Effector CD8-positive, alpha-beta T cell (primary cell): ENCODE results near the gene SPATC1L.

Source experiments
- DNase-seq: peaks from one replicate; lab custom pipeline; 2025; lab: John Stamatoyannopoulos, UW

SPATC1L gene

DNA sequence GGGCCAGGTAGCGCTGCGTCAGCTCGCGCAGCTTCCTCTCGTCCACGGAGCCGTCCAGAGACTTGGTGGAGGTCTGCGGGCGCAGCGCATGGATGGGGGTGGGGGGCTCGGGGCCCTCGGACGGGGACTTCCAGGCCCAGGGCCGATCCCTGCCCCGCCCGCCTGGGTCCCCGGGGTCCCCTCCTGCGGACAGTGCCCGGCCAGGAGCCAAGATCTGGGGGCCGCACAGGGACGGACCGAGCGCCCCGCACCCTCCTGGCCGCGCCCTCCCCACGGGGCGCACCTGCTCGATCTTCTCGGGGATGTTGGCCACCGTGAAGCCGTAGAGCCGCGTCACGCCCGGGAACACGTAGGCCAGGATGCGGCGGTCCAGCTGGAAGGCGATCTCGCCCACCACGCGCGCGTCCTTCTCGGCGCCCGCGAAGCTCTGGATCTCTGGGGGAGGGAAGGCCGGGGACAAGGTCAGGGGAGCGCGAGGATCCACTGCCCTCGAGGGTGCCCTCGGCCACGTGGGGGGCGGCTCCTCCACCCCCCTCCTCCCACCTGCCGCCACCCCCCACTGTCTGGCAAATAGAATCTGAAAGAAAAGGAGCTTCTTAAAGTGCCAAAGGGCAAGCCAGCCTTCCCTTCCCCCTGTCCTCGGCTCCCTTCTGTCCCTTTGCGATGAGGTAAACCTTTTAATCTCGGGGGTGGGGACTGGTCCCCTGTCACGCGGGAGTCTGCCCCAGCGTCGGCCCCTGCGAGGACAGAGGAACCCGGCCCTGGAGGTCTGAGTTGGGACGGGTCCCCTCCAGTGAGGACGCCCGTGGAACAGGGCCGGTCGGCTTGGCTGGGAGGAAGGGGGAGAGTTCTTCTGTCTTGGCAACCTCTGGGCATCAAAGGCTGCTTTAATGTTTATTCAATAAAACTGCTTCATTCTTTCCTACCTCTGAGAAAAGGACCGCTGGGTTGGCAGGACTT is 22.3 kb downstream of the SPATC1L start:
- DNase-seq: no peak

- DNase-seq: peak; percentile 27
These were observed 23.2 kb downstream of the SPATC1L start for GRCh38 chr21:46160907-46161632.

DNA sequence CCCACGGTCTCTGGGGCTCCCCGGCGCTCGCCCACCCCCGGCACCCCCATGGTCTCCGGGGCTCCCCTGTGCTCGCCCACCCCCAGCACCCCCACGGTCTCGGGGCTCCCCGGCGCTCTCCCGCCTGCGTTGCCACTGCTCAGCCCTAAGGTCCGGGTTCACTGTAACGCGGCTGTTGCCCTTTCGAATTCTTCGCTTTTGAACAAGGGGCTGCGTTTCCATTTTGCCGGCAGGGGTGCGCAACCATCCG is 23.7 kb downstream of the SPATC1L start:
- no peak for DNase-seq

GRCh38 chr21:46159841-46160656 is 24.2 kb downstream of the SPATC1L start:
- no peak for DNase-seq

- DNase-seq: no peak
These were observed 24.9 kb downstream of the SPATC1L start for GRCh38 chr21:46159390-46159789.

DNA sequence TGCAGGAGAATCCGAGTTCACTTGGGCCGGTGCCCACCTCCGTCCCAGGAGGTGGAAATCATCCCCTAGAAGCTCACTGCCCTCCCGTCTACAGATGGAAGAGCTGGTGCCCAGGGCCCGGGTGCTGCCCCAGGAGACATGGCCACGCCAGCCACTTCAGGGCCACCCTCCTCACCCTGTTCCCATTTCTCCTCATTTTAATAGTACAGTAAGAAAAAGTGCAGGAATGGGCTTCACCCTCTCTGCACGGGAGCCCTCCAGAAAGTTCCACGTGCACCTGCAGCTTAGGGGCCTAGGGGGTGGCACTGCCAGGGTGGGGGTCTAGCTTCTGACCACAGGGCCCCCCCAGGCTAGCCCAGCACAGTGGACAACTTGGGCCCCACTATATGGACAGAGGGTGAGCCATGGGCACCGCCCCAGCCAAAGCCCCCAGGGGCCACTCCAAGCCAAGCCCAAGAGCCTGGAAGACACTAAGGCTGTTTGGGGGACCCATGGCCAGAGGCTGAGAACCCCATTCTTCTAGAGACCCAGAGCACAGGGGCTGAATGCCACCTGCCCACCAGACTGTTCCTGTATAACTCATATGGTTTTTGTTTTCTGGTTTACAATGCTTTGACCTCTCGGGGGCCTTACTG is 25.5 kb downstream of the SPATC1L start:
- no peak for DNase-seq

DNA sequence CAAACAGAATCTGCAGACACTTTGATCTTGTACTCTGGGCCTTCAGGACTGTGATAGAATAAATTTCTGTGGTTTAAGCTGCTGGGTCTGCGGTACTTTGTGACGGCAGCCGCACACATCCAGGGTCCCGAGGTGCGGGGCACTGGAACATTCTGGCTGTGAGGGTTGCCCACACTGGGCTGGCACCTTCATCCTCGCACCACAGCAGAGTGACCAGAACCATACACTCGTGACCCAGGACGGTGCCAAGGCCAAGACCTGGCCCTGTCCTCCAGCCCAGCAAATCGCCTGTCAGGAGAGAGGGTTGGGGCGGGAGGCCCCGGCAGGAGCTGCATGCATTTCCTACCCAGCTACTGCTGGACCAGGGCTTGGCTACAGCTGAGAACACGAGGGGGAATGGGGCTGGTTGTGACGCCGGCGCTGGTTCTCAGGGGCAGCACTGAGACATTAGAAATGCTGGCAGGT is 26.2 kb downstream of the SPATC1L start:
- DNase-seq: no peak

DNA sequence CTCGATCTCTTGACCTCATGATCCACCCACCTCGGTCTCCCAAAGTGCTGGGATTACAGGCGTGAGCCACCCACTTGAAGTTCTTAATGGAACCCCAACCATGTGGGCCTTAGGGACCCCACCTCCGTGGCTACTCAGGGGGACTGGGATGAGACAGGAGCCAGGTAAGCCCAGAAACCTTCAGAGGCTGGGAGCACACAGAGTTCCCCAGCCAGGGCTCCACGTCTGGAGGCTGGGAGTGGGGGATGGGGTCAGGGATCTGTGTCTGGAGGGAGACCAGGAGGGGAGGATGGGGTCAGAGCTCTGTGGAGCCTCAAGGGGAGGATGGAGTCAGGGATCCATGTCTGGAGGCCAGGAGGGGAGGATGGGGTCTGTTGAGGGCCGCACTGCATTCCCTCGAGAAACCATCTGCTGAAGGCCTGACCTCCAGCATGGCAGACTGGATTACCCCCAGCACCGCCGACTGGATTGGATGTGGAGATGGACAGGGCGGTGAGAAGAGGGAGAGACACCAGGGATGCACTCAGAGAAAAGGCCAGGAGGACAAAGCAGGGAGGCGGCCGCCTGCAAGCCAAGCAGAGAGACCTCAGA is 26.8 kb downstream of the SPATC1L start:
- DNase-seq: no peak

- no peak for DNase-seq
These were observed 27.6 kb downstream of the SPATC1L start for GRCh38 chr21:46156678-46157077.

- no peak for DNase-seq
These were observed 27.9 kb downstream of the SPATC1L start for GRCh38 chr21:46156378-46156645.

DNA sequence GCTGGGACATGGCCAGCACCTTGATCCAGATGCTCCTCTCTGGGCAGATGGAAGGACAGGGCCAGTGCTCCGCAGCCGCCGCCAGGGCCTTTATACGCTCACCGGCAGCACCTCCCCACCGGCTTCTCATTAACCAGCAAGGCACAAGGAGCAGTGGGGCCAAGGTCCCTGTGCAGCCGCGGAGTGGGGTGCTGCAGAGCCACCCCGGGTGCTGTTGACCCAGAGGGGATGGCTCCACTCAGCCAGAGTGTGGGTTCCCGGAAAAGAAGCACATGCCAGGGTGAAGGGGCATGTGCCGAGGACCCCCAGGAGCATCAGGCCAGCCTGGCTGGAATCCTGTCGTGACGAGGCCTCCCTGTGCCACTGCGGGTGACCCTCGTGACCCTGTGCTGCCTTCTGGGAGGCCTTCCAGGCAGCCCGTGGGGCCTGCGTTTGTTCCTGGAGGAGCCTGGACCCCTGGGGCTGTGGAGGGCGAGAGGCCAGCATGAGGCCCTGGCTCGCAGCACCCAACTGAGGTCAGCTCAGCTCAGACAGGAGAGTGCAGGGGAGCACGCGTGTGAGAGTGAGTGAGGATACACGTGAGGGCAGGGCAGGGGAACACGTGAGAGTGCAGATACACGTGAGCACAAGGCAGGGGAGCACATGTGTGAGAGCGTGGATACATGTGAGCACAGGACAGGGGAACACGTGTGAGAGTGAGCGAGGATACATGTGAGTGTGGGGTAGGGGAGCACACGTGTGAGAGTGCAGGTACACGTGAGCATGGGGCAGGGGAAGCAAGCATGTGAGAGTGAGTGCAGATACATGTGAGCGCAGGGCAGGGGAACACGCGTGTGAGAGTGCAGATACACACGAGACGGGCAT is 28.5 kb downstream of the SPATC1L start, which contains the start of gene FTCD:
TSS of gene FTCD (minus strand) at position 66 of the 864 bp plus-strand sequence. CDS start at position 10, 56 bp downstream.
- DNase-seq: no peak

- no peak for DNase-seq
These were observed 29.2 kb downstream of the SPATC1L start for GRCh38 chr21:46154955-46155513.

DNA sequence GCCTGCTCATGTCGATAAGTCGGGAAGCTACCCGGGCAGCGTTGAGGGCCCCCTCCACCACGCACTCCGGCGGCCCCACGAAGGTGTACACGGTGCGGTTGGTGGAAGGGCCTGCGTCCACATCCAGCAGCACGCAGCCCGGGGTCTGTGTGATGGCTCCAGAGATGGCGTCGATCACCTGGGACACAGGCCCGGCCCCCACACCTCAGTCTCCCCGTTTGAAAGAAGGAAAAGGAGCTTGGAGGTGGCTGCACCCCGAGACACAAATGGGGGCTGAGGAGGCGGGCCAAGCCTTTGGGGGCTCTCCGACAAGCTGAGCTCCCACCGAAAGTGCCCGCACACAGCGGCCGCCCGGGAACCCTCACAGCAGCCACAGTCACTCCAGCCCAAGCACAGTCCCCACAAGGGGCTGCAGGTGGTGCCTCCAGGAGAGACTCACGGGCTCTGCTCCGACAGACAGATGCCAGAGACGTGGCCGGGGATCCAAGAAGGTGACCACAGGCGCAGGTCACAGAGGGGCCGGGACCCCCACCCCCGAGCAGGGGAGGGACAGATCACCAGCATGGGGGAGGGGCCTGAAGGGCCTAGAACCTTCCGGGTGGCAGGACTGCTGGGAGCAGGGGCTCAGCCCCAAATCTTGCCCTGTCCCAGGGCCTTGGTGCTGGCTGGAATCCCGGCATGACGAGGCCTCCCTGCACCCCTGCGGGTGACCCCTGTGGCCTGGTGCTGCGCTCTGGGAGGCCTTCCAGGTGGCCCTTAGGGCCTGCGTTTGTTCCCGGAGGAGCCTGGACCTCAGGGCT is 29.9 kb downstream of the SPATC1L start:
- DNase-seq: no peak

DNA sequence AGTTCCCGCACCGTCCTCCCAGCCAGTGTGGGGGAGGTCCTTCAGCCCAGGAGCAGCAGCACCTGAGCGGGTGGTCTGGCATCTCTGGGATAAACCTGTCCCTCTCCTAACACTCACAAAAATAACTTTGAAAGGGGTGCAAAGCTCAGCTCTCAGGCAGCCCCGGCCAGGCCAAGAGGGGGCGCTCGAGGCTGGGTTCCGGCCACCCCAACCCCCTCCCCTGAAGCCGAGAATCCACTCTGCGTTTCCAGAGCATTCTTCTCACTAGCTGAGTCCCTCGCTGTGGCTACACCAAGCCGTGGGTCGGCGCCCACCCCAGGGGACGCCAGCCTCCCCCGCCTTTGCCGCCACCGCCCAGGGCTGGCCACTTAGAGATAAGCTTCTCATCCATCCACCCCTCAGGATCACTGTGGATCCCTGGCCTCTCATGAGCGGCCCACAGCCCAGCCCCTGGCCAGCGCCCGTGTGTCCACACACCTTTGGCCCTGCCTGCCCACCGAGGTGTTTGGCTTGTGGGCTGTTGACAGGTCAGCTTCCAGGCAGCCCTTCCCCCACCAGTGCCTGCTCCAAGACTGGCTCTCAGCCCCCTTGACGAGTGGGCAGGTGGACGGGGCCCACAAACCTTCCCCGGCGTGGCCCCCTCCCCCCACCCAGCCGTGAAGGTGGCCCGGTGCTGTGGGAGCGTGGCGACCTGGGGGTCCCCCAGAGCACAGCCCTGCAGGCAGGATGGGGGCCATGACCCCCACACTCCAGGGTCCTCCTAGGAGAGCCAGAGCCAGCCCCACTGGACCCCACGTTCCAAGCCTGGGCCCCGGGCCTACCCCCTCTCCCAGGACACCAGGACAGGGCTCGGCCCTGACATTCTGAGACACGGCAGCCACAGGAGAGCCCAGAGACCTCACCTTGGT is 30.8 kb downstream of the SPATC1L start:
- peak; percentile 16 for DNase-seq

DNA sequence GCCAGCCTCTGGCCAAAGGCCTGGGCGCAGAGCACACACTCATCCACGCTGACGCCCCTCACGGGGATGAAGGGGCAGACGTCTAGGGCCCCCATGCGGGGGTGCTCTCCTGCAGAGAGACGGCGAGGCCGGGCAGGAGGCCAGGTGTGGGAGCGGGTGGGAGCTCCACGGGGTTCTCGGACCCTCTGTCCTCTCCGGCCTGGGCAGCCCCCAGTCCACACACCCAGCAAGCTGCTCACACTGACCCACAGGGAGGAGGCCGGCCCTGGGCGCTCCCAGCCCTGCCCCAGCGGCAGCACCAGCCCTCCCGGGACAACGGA is 31.4 kb downstream of the SPATC1L start:
- DNase-seq: no peak

- no peak for DNase-seq
These were observed 32.0 kb downstream of the SPATC1L start for GRCh38 chr21:46151989-46152926.

GRCh38 chr21:46151261-46151988 is 32.8 kb downstream of the SPATC1L start:
- DNase-seq: no peak
